Measurements from ENCODE around the gene AGMO. TPM values are rescaled to one million over a fixed set of nuclear protein-coding genes. Genes with fewer than 3 reads are reported as not detected.

AGMO gene
- polyA plus RNA-seq, 4 donors: 0.30 to 1.3 (median 0.73) TPM

DNA sequence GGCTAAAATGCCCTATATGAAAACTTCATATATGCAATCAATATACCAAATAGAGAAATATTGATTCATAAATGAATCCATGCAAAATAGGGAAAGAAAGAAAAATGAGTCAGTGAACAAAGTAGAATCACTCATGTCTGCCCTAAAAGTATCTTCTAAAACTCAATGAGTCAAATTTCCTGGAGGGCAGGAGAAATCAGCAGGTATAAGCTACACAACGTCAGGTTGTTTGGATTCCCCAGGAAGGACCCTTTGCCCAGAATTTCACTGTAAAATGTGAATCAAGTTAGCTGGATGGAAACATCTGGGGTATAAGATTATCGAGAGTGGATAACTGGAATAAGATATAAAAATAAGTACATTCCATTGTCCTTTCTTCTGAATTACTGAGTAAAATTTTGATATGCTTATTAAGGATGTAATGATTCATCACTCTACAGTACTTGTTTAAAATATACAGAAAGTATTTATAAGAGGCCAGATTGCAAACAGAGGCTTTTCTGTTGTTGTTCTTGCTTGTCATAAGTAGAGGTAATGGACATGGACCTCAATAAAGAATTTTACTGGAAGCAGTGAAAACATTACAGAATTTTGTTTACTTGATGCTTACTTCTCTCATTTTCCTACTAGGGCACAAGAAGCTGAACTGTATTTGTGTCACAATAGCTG, 99.0 kb downstream of the AGMO start:
- DNase-seq (ENCODE audit: low read depth in 4 of 4, low spot score in 3 of 4): no peak

DNA sequence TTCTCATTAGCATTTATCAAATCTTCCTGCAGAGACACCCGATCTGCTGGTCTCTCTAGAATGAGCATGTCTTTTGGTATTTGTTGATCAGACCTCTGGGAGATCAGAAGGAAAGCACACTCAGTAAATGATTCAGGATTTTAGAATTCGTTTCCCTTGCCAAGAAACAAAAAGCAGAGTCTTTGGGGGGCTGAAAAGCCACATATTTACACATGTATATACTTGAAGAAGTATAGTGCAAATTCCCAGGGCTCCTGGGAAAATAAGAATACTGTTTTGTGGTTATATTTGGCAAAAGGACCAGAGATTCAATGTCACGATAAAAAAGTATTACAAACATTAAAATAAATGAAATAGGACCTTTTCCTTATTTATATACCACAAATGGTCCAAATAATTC, 100.2 kb downstream of the AGMO start:
- DNase-seq (ENCODE audit: low read depth in 4 of 4, low spot score in 3 of 4): no peak

DNA sequence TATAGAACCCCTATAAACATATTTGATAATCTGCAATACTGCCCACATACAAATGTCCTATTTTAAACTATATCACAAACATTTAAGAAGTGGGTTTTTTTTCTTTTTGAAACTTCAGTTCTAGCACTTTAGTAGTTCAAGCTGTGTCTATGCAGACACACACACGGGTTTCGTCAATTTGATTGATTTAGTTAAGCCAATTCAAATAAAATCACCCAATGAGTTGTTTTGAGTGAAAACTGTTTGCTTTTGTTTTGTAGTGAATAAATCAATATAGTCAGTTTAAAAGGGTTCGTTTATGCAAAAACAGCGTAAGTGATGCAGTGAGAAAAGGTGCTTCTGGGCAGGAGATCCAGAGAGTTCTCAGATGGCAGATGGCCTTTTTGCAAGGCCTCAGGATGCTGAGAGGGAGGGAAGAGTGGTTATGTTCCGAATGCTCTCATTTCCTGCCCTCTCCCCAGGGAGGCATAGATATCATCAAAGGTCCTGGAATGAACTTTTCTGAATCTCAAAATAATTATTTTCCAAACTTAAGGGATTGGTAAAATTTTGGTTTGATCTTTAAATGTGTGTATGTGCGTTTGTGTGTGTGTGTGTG, 102.7 kb downstream of the AGMO start:
- DNase-seq (ENCODE audit: low read depth in 4 of 4, low spot score in 3 of 4): no peak

DNA sequence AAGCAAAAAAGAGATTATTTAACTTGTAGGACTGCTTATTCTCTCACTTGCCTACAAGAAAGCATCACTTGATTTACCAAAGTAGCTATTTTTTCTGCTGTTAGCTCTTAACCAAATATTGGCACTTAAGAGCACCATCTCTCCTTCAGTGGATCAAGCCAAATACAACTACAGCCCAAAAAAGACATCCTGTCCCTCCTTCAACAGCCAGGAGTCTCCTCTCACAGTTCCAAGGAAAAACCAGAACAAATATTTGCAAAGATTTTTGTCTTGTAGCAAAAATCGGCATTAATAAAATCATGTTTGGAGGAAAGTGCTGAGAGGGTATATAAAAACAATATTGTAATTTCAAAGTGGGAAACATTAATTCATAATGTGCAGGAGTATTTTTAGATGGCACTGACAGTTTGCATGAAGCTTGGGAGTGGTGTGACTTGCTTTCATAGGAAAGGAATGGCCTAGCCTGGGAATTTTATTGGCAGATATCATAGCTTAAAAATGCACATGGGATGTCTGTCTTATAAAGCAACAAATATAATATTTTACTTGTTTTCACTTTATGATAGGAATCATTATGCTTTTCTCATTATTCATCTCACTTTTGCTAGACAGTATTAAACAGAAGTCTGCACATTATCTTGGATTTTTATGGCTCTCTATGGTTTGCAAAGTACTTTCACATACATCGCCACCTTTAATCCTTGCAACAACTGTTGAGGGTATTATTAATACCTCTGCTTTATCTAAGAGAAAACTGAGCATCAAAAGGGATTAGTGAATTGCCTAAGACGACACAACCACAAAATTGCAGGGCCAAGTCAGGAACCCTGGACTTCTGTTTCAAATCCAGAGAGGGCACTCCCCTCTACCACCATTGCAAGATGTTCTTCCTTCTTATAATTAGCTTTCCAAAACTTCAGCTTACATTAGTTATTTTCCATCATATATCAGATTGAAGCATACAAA, 103.5 kb downstream of the AGMO start:
- no peak for DNase-seq (ENCODE audit: low read depth in 4 of 4, low spot score in 3 of 4)

DNA sequence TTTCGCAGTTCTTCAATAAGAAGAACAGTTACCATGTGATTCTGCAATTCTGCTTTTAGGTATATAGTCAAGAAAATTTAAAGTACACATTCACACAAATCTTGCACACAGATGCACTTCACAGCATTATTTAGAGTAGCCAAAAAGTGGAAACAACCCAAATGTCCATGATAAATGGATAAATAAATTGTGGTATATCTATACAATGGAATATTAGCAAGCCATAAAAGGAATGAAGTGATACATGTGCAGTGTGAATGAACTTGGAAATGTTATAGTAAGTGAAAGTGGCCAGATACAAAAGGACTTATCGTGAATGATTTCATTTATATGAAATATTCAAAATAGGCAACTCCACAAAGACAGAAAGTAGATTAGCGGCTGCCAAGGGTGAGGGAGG, 109.1 kb downstream of the AGMO start:
- DNase-seq (ENCODE audit: low read depth in 4 of 4, low spot score in 3 of 4): no peak

DNA sequence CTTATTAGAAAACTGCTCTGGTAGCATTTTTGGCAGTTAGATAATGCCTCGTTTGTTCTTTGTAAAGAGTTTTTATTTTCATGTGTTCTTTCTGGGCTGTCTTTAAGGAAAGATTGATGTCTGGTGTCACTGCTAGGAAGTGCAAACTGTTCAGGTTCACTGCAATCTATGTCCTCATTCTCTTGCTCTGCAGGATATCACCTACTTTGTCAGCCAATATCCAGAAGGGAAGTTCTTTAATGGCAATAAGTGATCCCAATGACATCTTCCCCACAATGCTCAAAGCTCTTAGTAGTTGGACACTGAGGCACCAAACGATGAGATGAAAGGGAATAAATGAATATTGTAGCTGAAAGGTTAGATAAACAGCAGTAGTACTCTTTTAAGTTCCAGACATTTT, 115.1 kb downstream of the AGMO start:
- no peak for DNase-seq (ENCODE audit: low read depth in 4 of 4, low spot score in 3 of 4)

DNA sequence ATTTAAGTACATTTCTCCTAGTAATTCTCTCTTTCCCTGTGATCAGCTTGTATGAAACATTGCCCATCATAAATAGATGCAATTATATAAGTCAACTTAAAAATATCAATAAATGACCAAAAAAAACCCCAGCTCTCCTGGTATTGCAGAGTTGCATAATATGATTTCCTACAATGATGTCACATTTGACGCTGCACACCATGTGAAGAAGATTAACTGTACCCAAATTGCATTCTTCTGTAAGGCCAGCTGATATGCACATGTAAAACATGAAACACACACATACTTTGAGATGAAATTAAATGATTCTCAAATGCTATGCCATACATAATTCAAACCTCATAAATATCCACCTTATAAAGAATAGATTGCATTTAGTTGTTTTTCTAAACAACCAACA, 115.5 kb downstream of the AGMO start:
- no peak for DNase-seq (ENCODE audit: low read depth in 4 of 4, low spot score in 3 of 4)

DNA sequence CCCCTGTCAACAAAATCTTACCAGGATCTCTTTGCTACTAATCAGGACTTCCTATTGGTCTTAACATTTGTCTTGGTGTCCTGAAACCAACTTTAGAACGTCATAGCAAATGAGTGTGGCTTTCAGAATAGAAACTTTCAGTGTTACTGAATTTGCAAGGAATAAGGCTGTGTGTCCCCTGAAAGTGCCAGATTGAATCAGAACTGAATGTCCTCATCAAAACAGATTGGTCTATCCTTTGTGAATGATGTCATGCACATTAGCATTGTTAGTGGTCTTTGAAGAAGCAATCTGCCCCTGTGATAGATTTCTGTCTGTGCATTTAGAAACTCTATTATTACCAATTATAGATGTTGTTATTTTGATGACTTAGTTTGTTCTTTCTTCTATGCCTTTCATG, 119.9 kb downstream of the AGMO start:
- no peak for DNase-seq (ENCODE audit: low read depth in 4 of 4, low spot score in 3 of 4)

DNA sequence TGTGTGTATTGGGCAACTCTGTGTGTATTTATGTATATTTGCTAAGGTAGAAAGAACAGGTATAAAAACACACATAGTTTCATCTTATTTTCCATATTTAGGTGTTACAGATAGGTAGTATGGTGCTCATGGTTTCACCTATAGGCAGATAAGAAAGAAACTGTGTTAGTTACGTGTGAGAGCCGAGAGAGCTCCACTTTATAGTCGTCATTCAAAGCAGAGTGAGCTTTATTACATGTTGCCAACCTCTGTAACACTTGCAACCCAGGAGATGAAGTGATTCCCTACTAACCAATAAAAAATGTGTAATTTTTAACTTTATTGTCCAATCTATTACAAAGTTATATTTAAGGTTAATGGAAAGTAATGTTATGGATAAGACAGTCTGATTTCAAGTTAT, 121.3 kb downstream of the AGMO start:
- DNase-seq (ENCODE audit: low read depth in 4 of 4, low spot score in 3 of 4): no peak

DNA sequence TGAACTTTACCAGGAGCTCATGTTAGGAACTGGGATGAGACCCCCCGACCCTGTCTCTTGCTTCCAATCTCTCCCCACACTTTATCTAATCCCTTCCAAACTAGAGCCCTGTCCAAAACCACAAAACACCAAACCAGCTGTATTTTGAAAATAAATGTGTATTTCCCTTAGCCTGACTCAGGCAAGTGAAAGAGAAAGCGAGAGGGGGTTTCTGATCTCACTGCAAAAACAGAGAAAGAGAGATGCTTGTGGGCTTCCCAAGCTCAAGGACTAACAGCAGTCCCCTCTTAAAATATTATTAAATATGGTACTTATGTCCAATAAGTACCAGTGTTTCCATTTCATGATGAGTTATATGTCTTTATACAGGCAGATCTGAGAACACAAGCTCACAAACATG, 122.0 kb downstream of the AGMO start:
- no peak for DNase-seq (ENCODE audit: low read depth in 4 of 4, low spot score in 3 of 4)

DNA sequence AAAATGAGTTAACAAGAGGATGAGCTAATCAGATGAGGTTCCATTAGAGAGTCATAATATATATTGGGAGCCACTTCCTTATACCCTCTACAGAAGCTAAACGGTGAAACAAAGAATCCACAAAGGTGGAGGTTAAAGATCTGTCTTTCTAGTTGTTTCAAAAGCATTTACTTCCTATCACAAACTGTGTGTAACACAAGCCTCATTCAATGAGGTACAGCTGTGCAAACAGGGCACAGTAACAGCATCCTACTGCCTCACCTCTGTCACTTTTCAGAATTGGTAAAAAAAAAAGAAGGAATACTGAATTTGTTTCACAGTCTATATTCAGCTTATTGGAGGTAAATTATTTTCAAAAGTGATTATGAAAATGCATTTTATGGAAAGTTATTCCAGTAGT, 128.7 kb downstream of the AGMO start:
- DNase-seq (ENCODE audit: low read depth in 4 of 4, low spot score in 3 of 4): no peak

DNA sequence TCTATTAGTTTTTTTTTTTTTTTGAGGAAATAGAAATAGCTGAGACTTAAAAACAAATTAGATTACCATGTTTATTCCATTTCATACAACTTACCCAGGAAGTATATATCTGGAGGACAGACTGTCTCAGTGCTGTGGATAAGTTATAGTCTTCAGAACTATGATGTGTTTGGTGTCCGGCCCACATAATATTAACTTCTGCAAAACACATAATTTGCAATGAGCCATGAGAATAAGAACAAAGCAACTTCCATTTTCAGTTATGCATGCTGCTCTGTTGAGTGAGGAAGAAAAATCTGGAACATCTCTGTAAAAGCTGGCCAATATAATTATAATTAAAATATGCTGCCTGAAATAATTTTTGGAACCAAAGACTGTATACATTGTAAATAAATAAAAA, 130.9 kb downstream of the AGMO start:
- no peak for DNase-seq (ENCODE audit: low read depth in 4 of 4, low spot score in 3 of 4)

DNA sequence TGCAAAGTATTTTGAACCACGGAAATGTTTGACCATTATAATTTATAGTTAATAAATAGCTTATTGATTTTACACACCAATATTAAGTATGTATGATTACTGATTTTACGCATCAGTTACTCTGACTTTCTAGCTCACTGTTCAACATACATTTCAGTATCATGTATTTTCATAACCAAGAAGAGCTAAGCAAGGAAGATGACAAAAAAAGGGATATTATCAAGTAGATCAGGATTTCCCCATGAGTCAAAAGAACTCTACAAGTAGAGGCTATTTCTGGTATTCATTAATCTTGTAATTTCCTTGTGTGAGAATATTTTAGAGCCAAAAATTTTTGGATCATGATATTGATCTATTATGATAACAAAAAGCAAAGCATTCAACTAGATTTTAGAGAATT, 131.6 kb downstream of the AGMO start:
- DNase-seq (ENCODE audit: low read depth in 4 of 4, low spot score in 3 of 4): no peak

DNA sequence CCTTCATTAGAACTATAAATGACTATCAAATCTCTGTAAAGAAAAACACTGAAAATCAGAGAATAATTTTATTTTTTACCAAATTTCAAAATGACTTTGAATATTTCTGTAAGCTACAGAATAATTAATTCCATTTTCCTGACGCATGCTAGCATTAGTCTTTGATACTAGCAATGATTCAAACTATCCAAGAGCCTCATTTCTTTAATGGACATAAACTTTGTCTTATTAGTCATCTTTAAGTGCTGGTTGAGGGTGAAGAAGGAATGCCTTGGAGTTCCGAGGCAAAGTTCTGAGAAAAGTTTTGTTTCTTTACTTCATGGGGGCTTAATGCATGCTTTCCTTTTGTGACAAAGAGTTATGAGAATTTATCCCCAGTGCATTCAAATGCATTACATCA, 137.3 kb downstream of the AGMO start:
- DNase-seq (ENCODE audit: low read depth in 4 of 4, low spot score in 3 of 4): no peak

DNA sequence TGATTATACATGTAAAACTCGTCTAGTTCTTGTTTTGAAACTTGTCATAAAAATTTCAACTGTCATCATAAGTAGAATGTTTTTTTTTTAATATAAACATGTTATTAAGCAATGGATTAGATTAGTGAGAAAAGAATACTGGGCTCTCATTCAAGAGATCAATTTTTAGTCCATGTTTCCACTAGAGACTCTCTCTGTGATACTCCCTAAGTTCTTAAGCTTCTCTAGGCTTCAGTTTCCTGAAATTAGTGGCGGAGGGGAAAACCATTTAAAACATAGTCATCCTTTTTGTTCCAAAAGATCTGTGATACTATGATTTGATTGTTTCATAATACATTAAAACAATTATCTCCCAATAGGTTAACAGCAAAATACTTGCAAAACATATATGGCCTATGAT, 142.2 kb downstream of the AGMO start:
- DNase-seq (ENCODE audit: low read depth in 4 of 4, low spot score in 3 of 4): no peak

DNA sequence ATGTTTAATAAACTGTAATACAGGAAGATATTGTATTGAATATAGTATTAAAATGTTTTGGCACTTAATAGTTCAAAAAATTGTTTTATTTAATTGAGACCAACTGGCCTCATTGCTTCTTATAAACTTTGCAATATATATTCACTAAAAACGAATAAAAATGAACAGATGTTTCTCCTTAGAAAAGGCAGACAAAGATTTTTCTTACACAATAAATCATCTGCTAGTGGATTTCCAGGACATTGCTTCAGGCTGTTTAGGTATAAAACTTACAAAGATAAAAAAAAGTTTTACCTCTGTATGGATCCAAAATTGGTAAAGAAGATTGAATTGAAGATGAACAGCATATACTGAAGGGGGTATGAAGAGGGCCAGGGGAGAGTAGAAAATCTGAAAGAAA, 143.6 kb downstream of the AGMO start:
- DNase-seq (ENCODE audit: low read depth in 4 of 4, low spot score in 3 of 4): no peak

DNA sequence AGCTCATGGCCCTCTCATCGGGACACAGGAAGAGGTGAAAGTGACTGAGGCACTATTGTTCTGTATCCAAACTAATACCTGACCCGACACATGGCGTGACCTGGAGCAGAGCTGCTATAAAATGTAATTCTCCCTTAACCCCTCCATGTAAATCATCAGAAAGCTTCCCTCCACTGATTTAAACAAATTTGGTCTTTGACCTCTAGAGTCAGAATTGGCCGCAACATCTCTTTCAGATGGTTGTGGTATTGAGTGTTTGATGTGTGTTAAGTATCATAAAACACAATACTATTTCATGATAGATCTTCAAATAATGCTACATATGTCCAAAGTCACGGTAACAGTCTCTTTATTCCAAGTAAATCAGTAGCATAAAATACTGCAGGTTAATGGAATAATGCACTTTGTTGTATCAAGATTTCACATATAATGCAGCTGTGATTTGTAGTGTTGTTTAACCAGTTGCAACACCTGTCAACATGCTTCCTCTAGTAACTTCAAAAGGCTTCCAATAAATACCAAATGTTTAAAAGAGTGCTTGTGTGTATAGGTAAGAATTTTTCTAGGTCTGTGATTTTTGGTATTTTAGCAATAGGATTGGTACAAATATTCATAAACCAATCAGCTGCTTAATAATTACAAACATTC, 144.3 kb downstream of the AGMO start:
- no peak for DNase-seq (ENCODE audit: low read depth in 4 of 4, low spot score in 3 of 4)

DNA sequence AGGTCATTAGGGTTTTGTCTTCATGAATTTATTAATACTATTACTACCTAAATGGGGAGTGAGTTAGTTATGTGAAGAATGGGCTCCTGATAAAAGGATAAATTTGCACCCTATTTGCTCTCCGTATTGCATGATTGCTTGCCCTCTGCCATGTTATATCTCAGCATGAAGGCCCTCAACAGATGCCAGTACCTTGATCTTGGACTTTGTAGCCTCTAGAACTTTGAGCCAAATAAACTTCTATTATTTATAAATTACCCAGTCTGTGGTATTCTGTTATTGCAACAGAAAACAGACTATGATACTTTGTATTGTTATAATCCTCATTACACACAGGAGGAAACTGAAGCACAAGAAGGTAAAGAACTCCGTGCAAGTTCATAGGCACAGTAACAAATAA, 150.8 kb downstream of the AGMO start:
- no peak for DNase-seq (ENCODE audit: low read depth in 4 of 4, low spot score in 3 of 4)

DNA sequence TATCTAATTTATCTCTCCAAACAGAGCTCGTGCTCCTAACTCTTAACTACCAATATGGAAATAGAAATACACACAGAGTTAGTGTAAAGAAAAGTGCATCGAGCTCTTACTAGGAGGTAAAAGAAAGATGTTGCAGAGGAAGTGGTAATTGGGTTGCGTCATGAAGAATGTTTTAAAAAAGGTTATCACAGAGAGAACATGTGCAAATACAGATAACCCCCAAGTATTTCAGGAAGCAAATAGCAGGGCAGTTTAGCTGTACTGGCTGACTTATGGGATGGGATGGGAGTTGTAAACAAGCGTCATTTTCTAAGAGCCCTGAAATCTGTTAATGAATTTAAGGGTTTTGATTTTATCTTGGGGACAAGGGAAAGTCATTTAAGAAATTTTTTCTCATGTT, 153.9 kb downstream of the AGMO start:
- DNase-seq (ENCODE audit: low read depth in 4 of 4, low spot score in 3 of 4): no peak

DNA sequence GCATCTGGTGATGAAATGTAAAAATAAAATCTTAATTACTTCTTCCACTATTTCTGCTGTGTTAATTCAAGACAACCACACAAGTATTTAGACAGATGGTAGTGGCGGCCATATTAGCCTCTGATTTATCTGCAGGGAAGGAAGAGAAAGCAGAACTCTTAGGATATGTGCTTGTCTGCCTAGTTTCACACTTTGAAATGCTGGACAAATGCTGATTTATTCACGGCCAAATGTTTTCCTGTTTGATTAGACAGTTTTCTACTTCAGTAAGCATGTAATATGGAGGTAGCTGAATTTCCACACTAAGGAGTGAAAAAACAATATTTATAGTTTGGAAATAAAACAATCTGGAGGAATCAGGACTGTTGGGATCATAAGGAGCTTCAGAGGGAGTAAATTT, 158.1 kb downstream of the AGMO start:
- DNase-seq (ENCODE audit: low read depth in 4 of 4, low spot score in 3 of 4): peak in 2 of 4 donors; percentile 8 to 10

DNA sequence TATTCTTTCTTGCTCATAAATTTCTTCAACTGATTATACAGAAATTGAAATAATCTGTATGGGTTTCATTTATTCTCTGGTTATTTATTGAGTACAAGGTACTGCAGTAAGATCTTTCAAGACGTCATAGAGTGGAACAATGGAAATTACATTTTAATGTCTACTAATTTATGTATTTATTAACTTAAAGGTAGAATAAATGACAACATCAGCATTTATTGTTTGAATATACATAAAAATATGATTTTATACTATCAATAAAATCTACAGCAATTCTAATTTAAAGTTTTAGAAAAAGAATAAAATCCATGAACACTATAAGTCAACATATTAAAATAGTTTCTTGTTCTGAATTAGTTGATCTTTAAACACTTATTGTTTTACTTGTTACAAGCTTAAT, 158.5 kb downstream of the AGMO start:
- DNase-seq (ENCODE audit: low read depth in 4 of 4, low spot score in 3 of 4): no peak
